DOHH2 (cell line): ENCODE data around the gene JAK1.

Experiments used
- CTCF ChIP-seq: fragments of 200-600 bp; sonication (generic); IDR thresholded peaks from one replicate; pipeline ENCODE4 v1.5.1; 2014; ENCODE audit warnings: antibody characterized with exemption, mild to moderate bottlenecking, low read depth, low read length; ENCODE audit not compliant: poor library complexity, severe bottlenecking
- EZH2phosphoT487 ChIP-seq: fragments of 200-600 bp; sonication (generic); IDR thresholded peaks from 2 replicates; pipeline ENCODE4 v1.6.1; 2017; ENCODE audit warnings: borderline replicate concordance, mild to moderate bottlenecking, antibody characterized with exemption, low read length, moderate library complexity, mixed read lengths

GRCh38 chr1:64801851-64802523 is 164.4 kb downstream of the JAK1 start:
- TF ChIP-seq EZH2phosphoT487 (no peak), CTCF (no peak)
